ENCODE data around the gene RGPD8.
"Not testable (repeated sequence)": the region's sequence is repeated elsewhere in the genome, so short reads cannot be mapped to it uniquely, and the experiment has no call there.

The RGPD8 gene

GRCh38 chr2:112437405-112437831, 4.0 kb upstream of the RGPD8 start:
- DNase-seq; in situ Hi-C loops (cut with MboI; ENCODE audit: low pct_unique_long_range_greater_than_20kb, low sequenced_read_pairs): not testable (repeated sequence)

GRCh38 chr2:112436993-112437392, 3.5 kb upstream of the RGPD8 start:
- DNase-seq; in situ Hi-C loops (cut with MboI; ENCODE audit: low pct_unique_long_range_greater_than_20kb, low sequenced_read_pairs): not testable (repeated sequence)

GRCh38 chr2:112435716-112436431, 2.4 kb upstream of the RGPD8 start:
- in situ Hi-C loops (cut with MboI; ENCODE audit: low pct_unique_long_range_greater_than_20kb, low sequenced_read_pairs), result not testable (repeated sequence)

GRCh38 chr2:112434890-112435715, 1.7 kb upstream of the RGPD8 start:
- in situ Hi-C loops (cut with MboI; ENCODE audit: low pct_unique_long_range_greater_than_20kb, low sequenced_read_pairs), result not testable (repeated sequence)

More at GRCh38 chr2:112435716-112436431, 2.4 kb upstream of the RGPD8 start:
- not testable (repeated sequence) for DNase-seq

GRCh38 chr2:112433932-112434730, 686 bp upstream of the RGPD8 start:
- DNase-seq, result no peak
- in situ Hi-C loops (cut with MboI; ENCODE audit: low pct_unique_long_range_greater_than_20kb, low sequenced_read_pairs), result no loop called here

More at GRCh38 chr2:112434890-112435715, 1.7 kb upstream of the RGPD8 start:
- DNase-seq, result not testable (repeated sequence)

DNA sequence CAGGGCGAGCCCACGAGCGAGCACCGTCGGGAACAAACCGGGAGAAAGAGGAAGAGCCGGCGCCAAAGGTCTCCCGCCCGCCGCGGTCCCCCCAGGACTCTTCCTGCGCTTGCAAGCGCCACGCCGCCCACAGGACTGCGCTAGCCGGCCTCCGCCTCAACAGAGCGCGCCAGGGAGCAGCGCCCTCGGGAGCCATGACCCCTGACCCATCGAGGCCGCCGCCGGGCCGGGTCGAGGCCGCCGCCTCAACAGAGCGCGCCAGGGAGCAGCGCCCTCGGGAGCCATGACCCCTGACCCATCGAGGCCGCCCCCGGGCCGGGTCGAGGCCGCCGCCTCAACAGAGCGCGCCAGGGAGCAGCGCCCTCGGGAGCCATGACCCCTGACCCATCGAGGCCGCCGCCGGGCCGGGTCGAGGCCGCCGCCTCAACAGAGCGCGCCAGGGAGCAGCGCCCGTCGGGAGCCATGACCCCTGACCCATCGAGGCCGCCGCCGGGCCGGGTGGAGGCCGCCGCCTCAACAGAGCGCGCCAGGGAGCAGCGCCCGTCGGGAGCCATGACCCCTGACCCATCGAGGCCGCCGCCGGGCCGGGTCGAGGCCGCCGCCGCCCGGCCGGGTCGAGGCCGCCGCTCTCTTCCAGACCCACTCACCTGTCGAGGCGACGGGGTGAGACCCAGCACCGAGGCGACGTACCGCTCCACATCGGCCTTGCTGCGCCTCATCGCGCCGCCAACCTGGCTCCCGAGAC, 538 bp downstream of the RGPD8 start:
- in situ Hi-C loops (cut with MboI; ENCODE audit: low pct_unique_long_range_greater_than_20kb, low sequenced_read_pairs), result not testable (repeated sequence)
- peak; percentile 49 for DNase-seq

- DNase-seq; in situ Hi-C loops (cut with MboI; ENCODE audit: low pct_unique_long_range_greater_than_20kb, low sequenced_read_pairs): not testable (repeated sequence)
Measured at GRCh38 chr2:112432390-112432734, 1.1 kb downstream of the RGPD8 start.

GRCh38 chr2:112431587-112432295, 1.7 kb downstream of the RGPD8 start:
- DNase-seq, result peak; percentile 9
- in situ Hi-C loops (cut with MboI; ENCODE audit: low pct_unique_long_range_greater_than_20kb, low sequenced_read_pairs), result not testable (repeated sequence)

- DNase-seq, result not testable (repeated sequence)
Measured at GRCh38 chr2:112424553-112424952, 8.9 kb downstream of the RGPD8 start.

GRCh38 chr2:112416860-112417259, 16.6 kb downstream of the RGPD8 start:
- DNase-seq; in situ Hi-C loops (cut with MboI; ENCODE audit: low pct_unique_long_range_greater_than_20kb, low sequenced_read_pairs): not testable (repeated sequence)

More at GRCh38 chr2:112424553-112424952, 8.9 kb downstream of the RGPD8 start:
- in situ Hi-C loops (cut with MboI; ENCODE audit: low pct_unique_long_range_greater_than_20kb, low sequenced_read_pairs), result not testable (repeated sequence)

DNA sequence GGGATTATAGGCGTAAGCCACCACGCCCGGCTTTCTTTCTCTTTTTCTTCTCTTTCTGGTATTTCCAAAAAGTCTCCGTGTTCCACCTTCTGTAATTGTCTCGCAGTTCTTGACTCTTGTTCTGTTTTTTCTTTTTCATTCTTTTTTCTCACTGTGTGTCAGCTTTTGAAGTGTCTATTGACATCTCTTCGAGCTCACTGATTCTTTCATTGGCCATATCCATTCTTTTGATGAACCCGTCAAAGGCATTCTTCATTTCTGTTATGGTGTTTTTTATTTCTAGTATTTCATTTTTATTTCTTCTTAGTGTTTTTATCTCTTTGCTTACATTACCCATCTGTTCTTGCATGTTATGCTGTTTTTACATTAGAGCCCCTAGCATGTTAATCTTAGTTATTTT, 73.4 kb downstream of the RGPD8 start:
- DNase-seq; in situ Hi-C loops (cut with MboI; ENCODE audit: low pct_unique_long_range_greater_than_20kb, low sequenced_read_pairs): not testable (repeated sequence)

DNA sequence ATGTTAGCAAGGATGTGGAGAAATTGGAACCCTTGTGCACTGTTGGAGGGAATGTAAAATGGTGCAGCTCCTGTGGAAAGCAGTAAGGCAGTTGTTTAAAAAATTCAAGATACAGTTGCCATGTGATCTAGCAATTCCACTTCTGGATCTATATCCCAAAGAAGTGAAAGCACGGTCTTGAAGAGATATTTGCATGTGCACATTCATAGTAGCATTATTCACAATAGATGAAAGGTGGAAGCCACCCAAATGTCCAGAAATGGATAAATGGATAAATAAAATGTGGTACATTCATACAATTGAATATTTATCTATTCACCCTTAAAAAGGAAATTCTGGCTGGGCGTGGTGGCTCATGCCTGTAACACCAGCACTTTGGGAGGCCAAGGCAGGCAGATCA, 79.1 kb downstream of the RGPD8 start:
- DNase-seq; in situ Hi-C loops (cut with MboI; ENCODE audit: low pct_unique_long_range_greater_than_20kb, low sequenced_read_pairs): not testable (repeated sequence)

- DNase-seq; in situ Hi-C loops (cut with MboI; ENCODE audit: low pct_unique_long_range_greater_than_20kb, low sequenced_read_pairs): not testable (repeated sequence)
Measured at GRCh38 chr2:112352809-112353603, 80.4 kb downstream of the RGPD8 start.

- DNase-seq, result peak; percentile 11
- in situ Hi-C loops (cut with MboI; ENCODE audit: low pct_unique_long_range_greater_than_20kb, low sequenced_read_pairs), result not testable (repeated sequence)
Measured at GRCh38 chr2:112352292-112352691, 81.2 kb downstream of the RGPD8 start.

- in situ Hi-C loops (cut with MboI; ENCODE audit: low pct_unique_long_range_greater_than_20kb, low sequenced_read_pairs), result no loop called here
- no peak for DNase-seq
Measured at GRCh38 chr2:112345030-112346027, 88.1 kb downstream of the RGPD8 start.

Data from KBM-7 (cell line).